Fibroblast of mammary gland (primary cell): Measurements from ENCODE around the gene LRRC27.

ENCODE experiments used
- DNase-seq: peaks from one replicate; pipeline ENCODE4 v3.0.0-alpha.2; 2010; ENCODE audit warnings: low read depth
- H3K4me3 ChIP-seq: 2 replicates; pipeline ENCODE4 v1.5.1; 2011; ENCODE audit warnings: low read depth, mild to moderate bottlenecking, low read length, moderate library complexity; ENCODE audit not compliant: control insufficient read depth
- TF ChIP-seq, protein P1 (sequence below): conservative IDR thresholded peaks from 2 replicates; pipeline ENCODE4 v1.5.1; 2011; ENCODE audit warnings: low read depth, low read length, inconsistent platforms; ENCODE audit not compliant: control insufficient read depth, insufficient read depth

LRRC27 gene

DNA sequence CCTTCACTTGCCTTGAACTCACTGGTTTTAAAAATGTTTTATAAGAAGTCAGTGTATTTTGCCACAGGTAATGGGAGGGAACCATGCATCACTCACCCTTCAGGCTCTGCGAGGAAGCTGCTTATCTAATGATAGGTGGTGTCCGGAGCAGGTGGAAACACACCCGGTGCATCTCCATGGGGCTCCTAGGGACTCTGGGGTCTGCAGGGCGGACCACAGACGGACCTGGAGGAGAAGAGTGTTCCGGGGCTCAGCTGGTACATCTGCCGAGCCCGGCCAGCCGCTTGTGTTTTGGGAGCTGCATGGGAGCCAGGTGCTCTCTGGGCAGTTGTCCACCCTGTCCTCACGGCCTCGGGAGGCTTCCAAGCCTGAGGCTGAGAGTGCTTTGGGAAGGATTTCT is 7.3 kb downstream of the LRRC27 start:
- DNase-seq = no peak
- H3K4me3 ChIP-seq = no peak overlapping the region
- TF ChIP-seq, protein P1, sequence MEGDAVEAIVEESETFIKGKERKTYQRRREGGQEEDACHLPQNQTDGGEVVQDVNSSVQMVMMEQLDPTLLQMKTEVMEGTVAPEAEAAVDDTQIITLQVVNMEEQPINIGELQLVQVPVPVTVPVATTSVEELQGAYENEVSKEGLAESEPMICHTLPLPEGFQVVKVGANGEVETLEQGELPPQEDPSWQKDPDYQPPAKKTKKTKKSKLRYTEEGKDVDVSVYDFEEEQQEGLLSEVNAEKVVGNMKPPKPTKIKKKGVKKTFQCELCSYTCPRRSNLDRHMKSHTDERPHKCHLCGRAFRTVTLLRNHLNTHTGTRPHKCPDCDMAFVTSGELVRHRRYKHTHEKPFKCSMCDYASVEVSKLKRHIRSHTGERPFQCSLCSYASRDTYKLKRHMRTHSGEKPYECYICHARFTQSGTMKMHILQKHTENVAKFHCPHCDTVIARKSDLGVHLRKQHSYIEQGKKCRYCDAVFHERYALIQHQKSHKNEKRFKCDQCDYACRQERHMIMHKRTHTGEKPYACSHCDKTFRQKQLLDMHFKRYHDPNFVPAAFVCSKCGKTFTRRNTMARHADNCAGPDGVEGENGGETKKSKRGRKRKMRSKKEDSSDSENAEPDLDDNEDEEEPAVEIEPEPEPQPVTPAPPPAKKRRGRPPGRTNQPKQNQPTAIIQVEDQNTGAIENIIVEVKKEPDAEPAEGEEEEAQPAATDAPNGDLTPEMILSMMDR = no peak

DNA sequence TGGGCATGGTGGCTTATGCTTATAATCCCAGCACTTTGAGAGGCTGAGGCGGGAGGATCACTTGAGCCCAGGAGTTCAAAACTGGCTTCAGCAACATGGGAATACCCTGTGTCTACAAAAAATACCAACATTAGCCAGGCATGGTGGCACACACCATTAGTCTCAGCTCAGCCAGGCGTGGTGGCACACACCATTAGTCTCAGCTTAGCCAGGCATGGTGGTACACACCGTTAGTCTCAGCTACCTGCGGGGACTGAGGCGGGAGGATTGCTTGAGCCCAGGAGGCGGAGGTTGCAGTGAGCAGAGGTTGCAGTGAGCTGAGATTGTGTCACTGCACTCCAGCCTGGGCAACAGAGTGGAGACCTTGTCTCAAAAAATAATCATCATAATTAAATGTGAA is 9.0 kb downstream of the LRRC27 start:
- TF ChIP-seq, protein P1 = no peak
- H3K4me3 ChIP-seq = no peak overlapping the region
- no peak for DNase-seq

DNA sequence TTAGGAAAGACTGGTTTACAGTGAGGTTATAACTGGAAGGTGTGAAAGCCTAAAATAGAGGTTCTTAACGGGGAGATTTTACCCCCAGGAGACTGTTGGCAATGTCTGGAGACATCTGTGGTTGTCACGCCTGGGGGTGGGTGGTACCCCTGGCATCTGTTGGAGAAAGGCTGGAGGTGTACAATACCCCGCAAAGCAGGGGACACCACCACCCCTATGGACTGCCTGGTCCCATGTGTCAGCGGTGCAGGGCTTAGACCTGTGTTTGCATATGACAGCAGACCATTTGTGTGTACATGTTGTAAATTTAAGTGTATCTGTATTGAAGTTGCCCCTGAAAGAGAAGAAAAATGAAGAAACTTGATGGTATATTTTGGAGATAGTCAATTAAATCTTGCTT is 9.8 kb downstream of the LRRC27 start:
- DNase-seq = no peak
- H3K4me3 ChIP-seq = no peak overlapping the region
- TF ChIP-seq, protein P1 = no peak

DNA sequence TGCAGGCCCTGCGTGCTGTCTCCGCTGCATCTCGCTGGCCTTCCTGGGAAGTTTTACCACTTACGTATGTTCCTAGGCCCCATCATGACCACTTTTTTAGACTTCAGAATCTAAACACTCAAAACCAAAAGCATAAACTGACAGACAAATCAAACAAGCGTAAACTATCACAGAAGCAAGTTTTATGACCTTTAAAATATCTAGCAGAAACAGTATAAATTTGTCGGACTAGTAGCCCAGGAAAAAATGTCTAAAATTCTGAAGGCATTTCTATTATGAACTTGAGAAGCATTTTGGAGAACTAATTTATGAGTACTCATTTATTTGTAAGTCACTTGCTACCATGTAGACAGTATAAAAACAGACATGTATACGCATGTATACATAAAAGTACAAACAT is 10.6 kb downstream of the LRRC27 start:
- DNase-seq = no peak
- H3K4me3 ChIP-seq = no peak overlapping the region
- TF ChIP-seq, protein P1 = no peak

DNA sequence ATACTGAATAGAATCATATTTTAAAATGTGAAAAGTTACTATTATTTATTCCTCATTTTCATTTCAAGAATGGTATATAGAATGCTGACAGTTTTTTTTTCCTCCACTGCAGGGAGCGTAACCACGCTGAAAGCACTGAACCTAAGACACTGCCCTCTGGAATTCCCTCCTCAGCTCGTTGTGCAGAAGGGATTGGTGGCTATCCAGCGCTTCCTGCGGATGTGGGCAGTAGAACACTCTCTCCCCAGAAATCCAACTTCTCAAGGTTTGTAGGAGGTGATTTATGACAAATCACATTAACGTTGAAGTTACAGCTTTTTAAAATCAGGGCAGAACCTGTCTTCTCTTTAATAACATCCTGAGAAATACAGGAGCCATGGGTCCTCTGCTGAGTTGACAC is 12.4 kb downstream of the LRRC27 start:
- H3K4me3 ChIP-seq = no peak overlapping the region
- TF ChIP-seq, protein P1 = no peak
- no peak for DNase-seq

DNA sequence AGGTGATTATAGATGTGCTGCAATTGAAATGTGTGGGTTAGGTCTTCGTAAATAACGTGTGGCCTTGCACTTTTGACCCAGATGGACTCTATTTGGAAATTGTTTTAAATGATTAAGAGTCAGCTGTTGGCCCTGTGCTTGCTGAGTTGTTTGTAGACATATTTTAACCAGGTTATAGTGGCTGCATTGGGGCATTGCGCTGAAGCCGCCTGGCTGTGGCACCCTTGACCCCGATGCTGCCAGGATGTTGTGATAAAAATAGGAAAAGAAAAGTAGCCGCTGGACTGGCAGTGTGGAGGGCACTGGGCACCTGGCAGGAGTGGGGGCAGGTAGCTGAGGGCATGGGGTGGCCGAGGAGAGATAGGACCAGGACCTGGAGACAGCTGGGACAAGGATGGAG is 13.4 kb downstream of the LRRC27 start:
- TF ChIP-seq, protein P1 = no peak
- H3K4me3 ChIP-seq = no peak overlapping the region
- no peak for DNase-seq

DNA sequence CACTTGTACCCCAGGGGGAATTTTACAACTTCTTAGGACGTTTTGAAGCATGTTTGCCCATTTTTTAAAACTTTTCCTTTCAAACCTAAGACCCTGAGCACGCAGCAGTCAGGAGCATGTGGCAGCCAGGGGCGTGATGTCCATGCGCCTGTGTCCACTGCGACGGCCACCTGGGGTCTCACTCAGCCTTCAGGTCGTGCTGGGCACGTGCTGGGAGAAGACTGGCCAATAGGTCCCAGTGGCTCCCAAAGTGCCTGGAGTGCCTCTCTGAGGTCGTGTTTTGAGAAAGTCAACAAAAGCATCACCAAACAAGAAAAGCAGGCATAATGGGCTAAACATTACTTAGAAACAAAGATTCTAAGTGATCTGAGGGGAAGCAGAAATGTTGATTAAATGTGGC is 14.8 kb downstream of the LRRC27 start:
- no peak overlapping the region for H3K4me3 ChIP-seq
- DNase-seq = no peak
- TF ChIP-seq, protein P1 = no peak
